ENCODE data around the gene DAB2IP. TPM values are rescaled to one million over a fixed set of nuclear protein-coding genes. Genes with fewer than 3 reads are reported as not detected.

The DAB2IP gene
- total and polyA plus RNA-seq, 9 donors, result 26.3 to 49.0 (median 39.3) TPM

DNA sequence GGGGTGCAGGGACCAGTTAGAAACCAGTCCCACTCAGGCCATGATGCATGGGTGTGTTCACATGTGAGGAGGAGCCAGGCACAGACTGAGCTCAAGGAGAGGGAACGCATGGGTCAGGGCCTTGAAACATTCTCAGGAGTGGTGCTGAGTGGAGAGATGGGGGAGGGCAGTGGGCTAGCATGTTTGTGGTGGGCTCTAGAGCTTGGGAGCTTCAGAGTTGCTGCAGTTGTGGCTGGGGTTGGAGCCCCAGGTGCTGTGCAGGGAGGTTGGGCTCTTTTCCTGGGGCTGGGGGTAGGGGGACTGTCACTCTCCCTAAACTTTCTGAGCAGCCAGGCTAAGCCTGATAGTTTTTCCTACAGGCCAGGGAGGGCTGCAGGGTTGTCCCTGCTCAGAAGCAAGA lies 95.4 kb downstream of the DAB2IP start:
- H3K27ac ChIP-seq (ENCODE audit: low read length), result no peak overlapping the region
- DNase-seq, result no peak
- H3K4me3 ChIP-seq (ENCODE audit: low read length), result no peak overlapping the region
- no peaks in the 10 kb centered on the region for H3K27me3 ChIP-seq (ENCODE audit: control insufficient read depth, insufficient read depth, low read length)
- no peaks in the 10 kb centered on the region for H3K9me3 ChIP-seq (replicated peaks; ENCODE audit: control insufficient read depth, low read depth, low read length)
- peaks cover 77% of the 10 kb centered on the region for H3K4me1 ChIP-seq (ENCODE audit: control insufficient read depth, insufficient read depth, low read length)
- no CpG with 5 or more reads among the region's 1 CpG for WGBS (ENCODE audit: insufficient coverage)
- peaks cover 9% of the 10 kb centered on the region for H3K36me3 ChIP-seq (ENCODE audit: control insufficient read depth, insufficient read depth, low read length)

- H3K27me3 ChIP-seq (ENCODE audit: control insufficient read depth, insufficient read depth, low read length), result no peaks in the 10 kb centered on the region
- H3K27ac ChIP-seq (ENCODE audit: low read length), result peak overlapping the region; percentile 35
- H3K4me1 ChIP-seq (ENCODE audit: control insufficient read depth, insufficient read depth, low read length), result peaks cover 80% of the 10 kb centered on the region
- 42% methylated on average over 4 of the region's 6 CpGs for WGBS (ENCODE audit: insufficient coverage)
- H3K36me3 ChIP-seq (ENCODE audit: control insufficient read depth, insufficient read depth, low read length), result peaks cover 17% of the 10 kb centered on the region
- H3K9me3 ChIP-seq (replicated peaks; ENCODE audit: control insufficient read depth, low read depth, low read length), result no peaks in the 10 kb centered on the region
- DNase-seq, result no peak
- no peak overlapping the region for H3K4me3 ChIP-seq (ENCODE audit: low read length)
These were observed 96.6 kb downstream of the DAB2IP start for GRCh38 chr9:121748074-121748473.

DNA sequence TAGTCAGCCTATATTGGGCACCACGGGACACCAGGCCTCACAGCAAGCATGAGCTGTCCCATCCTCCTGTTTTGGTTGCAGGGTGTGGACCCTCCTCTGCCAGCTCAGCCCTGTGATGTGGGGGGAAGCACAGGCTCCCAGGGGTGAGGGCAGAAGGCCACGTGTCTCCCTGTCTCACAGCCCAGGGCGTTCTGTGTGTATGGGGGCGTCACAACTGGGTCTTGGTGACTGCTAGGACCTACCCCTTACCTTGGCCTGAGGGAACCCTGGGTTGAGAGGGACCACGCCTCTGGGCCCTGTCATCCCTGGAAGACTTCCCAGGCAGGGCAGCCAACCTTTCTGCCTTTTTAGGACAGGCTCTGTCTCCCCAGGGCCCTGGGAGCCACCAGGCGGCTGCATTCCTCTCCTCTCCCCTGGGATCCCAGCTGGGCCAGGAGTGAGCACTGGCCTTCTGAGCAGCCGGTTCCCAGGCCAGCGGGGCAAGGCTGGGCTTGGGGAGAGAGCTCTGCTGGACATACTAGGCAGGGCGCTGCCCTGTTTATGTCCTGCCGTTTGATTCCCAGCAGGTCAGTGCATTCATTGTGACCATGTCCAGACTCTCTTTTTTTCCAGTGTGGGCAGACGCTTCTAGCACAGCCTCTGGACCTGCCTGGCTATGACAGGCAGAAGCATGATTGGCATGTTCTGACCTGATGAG lies 97.4 kb downstream of the DAB2IP start:
- 48% methylated on average over 9 of the region's 11 CpGs for WGBS (ENCODE audit: insufficient coverage)
- no peak overlapping the region for H3K4me3 ChIP-seq (ENCODE audit: low read length)

DNA sequence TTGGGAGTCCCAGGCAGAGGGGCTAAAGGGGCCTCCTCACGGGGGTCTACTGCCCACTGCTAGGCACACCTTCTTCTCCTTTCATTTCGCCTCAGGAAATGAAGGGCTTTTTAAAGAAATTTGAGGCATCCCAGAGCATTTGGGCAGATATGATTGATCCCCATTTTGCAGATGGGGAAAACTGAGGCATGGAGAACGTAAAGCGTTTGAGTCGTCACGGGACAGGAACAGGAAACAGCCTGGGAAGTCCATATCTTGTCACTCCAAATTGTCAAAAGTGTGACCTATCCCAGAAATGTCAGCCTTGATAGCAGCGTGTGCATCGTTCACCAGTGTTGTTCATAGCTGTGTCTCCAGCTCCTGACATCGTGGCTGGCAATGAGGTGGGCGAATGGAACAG lies 98.2 kb downstream of the DAB2IP start:
- DNase-seq, result no peak
- Histone ChIP-seq H3K4me1 (ENCODE audit: control insufficient read depth, insufficient read depth, low read length) (peaks cover 79% of the 10 kb centered on the region), H3K4me3 (ENCODE audit: low read length) (no peak overlapping the region), H3K9me3 (replicated peaks; ENCODE audit: control insufficient read depth, low read depth, low read length) (no peaks in the 10 kb centered on the region), H3K27ac (ENCODE audit: low read length) (no peak overlapping the region), H3K36me3 (ENCODE audit: control insufficient read depth, insufficient read depth, low read length) (peaks cover 17% of the 10 kb centered on the region), H3K27me3 (ENCODE audit: control insufficient read depth, insufficient read depth, low read length) (no peaks in the 10 kb centered on the region)
- 87% methylated on average over 9 of the region's 10 CpGs for WGBS (ENCODE audit: insufficient coverage)

More for the DNA sequence above, 97.4 kb downstream of the DAB2IP start:
- H3K36me3 ChIP-seq (ENCODE audit: control insufficient read depth, insufficient read depth, low read length), result peaks cover 17% of the 10 kb centered on the region
- peak overlapping the region; percentile 29 for H3K27ac ChIP-seq (ENCODE audit: low read length)
- H3K9me3 ChIP-seq (replicated peaks; ENCODE audit: control insufficient read depth, low read depth, low read length), result no peaks in the 10 kb centered on the region
- DNase-seq, result no peak
- H3K4me1 ChIP-seq (ENCODE audit: control insufficient read depth, insufficient read depth, low read length), result peaks cover 79% of the 10 kb centered on the region
- no peaks in the 10 kb centered on the region for H3K27me3 ChIP-seq (ENCODE audit: control insufficient read depth, insufficient read depth, low read length)

- Histone ChIP-seq H3K9me3 (replicated peaks; ENCODE audit: control insufficient read depth, low read depth, low read length) (no peaks in the 10 kb centered on the region), H3K36me3 (ENCODE audit: control insufficient read depth, insufficient read depth, low read length) (peaks cover 17% of the 10 kb centered on the region), H3K27ac (ENCODE audit: low read length) (no peak overlapping the region), H3K4me3 (ENCODE audit: low read length) (no peak overlapping the region), H3K27me3 (ENCODE audit: control insufficient read depth, insufficient read depth, low read length) (no peaks in the 10 kb centered on the region), H3K4me1 (ENCODE audit: control insufficient read depth, insufficient read depth, low read length) (peaks cover 79% of the 10 kb centered on the region)
- 82% methylated on average over 5 of the region's 11 CpGs for WGBS (ENCODE audit: insufficient coverage)
- DNase-seq, result no peak
These were observed 98.9 kb downstream of the DAB2IP start for GRCh38 chr9:121750259-121750714.

- Histone ChIP-seq H3K27ac (ENCODE audit: low read length) (no peak overlapping the region), H3K4me1 (ENCODE audit: control insufficient read depth, insufficient read depth, low read length) (peaks cover 79% of the 10 kb centered on the region), H3K27me3 (ENCODE audit: control insufficient read depth, insufficient read depth, low read length) (no peaks in the 10 kb centered on the region), H3K36me3 (ENCODE audit: control insufficient read depth, insufficient read depth, low read length) (peaks cover 17% of the 10 kb centered on the region), H3K4me3 (ENCODE audit: low read length) (no peak overlapping the region), H3K9me3 (replicated peaks; ENCODE audit: control insufficient read depth, low read depth, low read length) (no peaks in the 10 kb centered on the region)
- 78% methylated on average over 14 of the region's 17 CpGs for WGBS (ENCODE audit: insufficient coverage)
- no peak for DNase-seq
These were observed 99.5 kb downstream of the DAB2IP start for GRCh38 chr9:121750715-121751623.

DNA sequence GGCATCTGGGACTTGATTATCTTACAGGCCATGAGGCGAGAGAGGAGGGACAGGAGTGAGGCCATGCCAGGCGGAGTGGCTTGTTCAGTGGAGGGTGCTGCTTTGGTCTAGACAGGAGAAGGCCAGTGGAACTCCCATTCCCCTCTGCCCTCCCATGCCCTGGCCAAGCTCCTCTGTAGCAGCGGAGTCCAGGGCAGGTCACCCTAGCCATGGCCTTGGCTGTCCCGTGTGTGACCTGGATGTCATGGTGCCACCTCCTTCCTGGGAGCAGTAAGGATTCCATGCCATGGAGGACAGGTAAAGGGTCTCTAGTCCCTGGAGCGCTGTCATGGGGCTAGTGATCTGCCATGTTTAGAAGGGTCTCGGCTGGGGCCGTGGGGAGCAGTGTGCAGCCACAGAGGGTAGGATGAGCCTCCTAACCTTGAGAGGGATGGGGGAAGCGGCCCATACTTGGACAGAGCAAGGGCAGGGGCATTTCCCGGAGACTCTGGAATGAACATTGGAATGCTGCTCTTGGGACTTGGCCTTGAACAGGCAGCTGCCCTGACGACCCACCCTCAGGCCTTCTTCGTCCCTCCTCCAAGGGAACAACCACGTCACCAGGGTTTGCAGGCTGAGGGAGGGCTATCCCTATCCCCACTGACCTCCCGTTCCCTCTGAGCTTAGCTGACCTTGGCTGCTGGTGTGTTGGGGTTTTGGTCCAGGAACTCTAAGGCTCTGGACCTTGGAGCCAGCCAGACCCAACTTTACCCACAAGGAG lies 100.4 kb downstream of the DAB2IP start:
- H3K27ac ChIP-seq (ENCODE audit: low read length), result no peak overlapping the region

DNA sequence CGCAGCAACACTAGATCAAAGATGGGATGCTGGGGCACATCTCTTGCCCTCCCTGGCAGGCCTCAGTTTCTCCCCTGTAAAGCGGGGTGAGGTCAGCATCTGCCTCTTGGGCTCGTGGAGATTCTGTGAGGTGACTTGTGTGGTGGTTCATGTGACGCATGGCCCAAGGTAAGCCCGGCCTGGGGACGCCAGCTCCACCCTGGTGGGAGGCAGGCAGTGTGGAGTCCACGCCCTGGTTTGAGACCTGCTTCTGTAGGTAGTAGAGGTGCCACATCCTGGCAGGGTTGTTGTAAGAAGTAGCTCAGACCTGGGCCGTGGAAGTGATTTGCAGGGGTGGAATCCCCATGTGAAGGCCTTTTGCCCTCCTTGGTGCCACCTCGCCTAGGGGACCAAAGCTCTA lies 101.5 kb downstream of the DAB2IP start:
- DNase-seq, result no peak
- Histone ChIP-seq H3K9me3 (replicated peaks; ENCODE audit: control insufficient read depth, low read depth, low read length) (no peaks in the 10 kb centered on the region), H3K27me3 (ENCODE audit: control insufficient read depth, insufficient read depth, low read length) (no peaks in the 10 kb centered on the region), H3K4me3 (ENCODE audit: low read length) (no peak overlapping the region), H3K27ac (ENCODE audit: low read length) (no peak overlapping the region), H3K4me1 (ENCODE audit: control insufficient read depth, insufficient read depth, low read length) (peaks cover 92% of the 10 kb centered on the region), H3K36me3 (ENCODE audit: control insufficient read depth, insufficient read depth, low read length) (peaks cover 28% of the 10 kb centered on the region)
- 86% methylated on average over 7 of the region's 9 CpGs for WGBS (ENCODE audit: insufficient coverage)

More for the DNA sequence above, 100.4 kb downstream of the DAB2IP start:
- peaks cover 19% of the 10 kb centered on the region for H3K36me3 ChIP-seq (ENCODE audit: control insufficient read depth, insufficient read depth, low read length)
- no peaks in the 10 kb centered on the region for H3K27me3 ChIP-seq (ENCODE audit: control insufficient read depth, insufficient read depth, low read length)
- H3K4me1 ChIP-seq (ENCODE audit: control insufficient read depth, insufficient read depth, low read length), result peaks cover 86% of the 10 kb centered on the region
- no peak overlapping the region for H3K4me3 ChIP-seq (ENCODE audit: low read length)
- DNase-seq, result no peak
- H3K9me3 ChIP-seq (replicated peaks; ENCODE audit: control insufficient read depth, low read depth, low read length), result no peaks in the 10 kb centered on the region
- WGBS (ENCODE audit: insufficient coverage), result 72% methylated on average over 7 of the region's 13 CpGs

- no peak overlapping the region for H3K4me3 ChIP-seq (ENCODE audit: low read length)
- peaks cover 39% of the 10 kb centered on the region for H3K36me3 ChIP-seq (ENCODE audit: control insufficient read depth, insufficient read depth, low read length)
- no peak for DNase-seq
- whole genome bisulfite sequencing (ENCODE audit: insufficient coverage), result 39% methylated on average over 5 of the region's 12 CpGs
- peaks cover 81% of the 10 kb centered on the region for H3K4me1 ChIP-seq (ENCODE audit: control insufficient read depth, insufficient read depth, low read length)
- H3K9me3 ChIP-seq (replicated peaks; ENCODE audit: control insufficient read depth, low read depth, low read length), result no peaks in the 10 kb centered on the region
- no peak overlapping the region for H3K27ac ChIP-seq (ENCODE audit: low read length)
- no peaks in the 10 kb centered on the region for H3K27me3 ChIP-seq (ENCODE audit: control insufficient read depth, insufficient read depth, low read length)
These were observed 102.6 kb downstream of the DAB2IP start for GRCh38 chr9:121753802-121754654.

All from muscle of leg (tissue), 11 donors.